Vagina (tissue), 2 donors: ENCODE data around the gene DRAM2. TPM values are rescaled to one million over a fixed set of nuclear protein-coding genes. Genes with fewer than 3 reads are reported as not detected.

Experiments used
- DNase-seq, 2 donors: peaks; one replicate each; pipeline ENCODE4 v3.0.0-alpha.2; 2017; ENCODE audit errors: extremely low spot score in 2 of 2
- H3K27ac ChIP-seq: fragments of 200-600 bp; sonication (generic); one replicate; pipeline ENCODE4 v1.5.1; 2019
- H3K27me3 ChIP-seq: fragments of 200-600 bp; sonication (generic); one replicate; pipeline ENCODE4 v1.5.1; 2019
- H3K36me3 ChIP-seq, 2 donors: fragments of 200-600 bp; sonication (generic); one replicate each; pipeline ENCODE4 v1.5.1; 2017 to 2019
- H3K4me1 ChIP-seq: fragments of 200-600 bp; sonication (generic); one replicate; pipeline ENCODE4 v1.5.1; 2019
- H3K4me3 ChIP-seq, 2 donors: fragments of 200-600 bp; sonication (generic); 1 replicate in 1 of 2; 2 replicates in 1 of 2; pipeline ENCODE4 v1.5.1; 2016 to 2019
- H3K9me3 ChIP-seq: fragments of 200-600 bp; sonication (generic); one replicate; pipeline ENCODE4 v1.5.1; 2019
- CTCF ChIP-seq, 3 experiments: fragments of 450-650 bp in 2 of 3; fragments of 200-600 bp in 1 of 3; sonication (generic) in 1 of 3; IDR thresholded peaks; one replicate each; pipeline ENCODE4 v1.5.1; 2017 to 2019; ENCODE audit warnings: antibody characterized with exemption in 3 of 3, mild to moderate bottlenecking in 2 of 3, moderate library complexity in 2 of 3
- POLR2A ChIP-seq, 2 donors: fragments of 450-650 bp; IDR thresholded peaks; one replicate each; pipeline ENCODE4 v1.6.1; 2017; ENCODE audit warnings: antibody characterized with exemption in 2 of 2, mild to moderate bottlenecking in 2 of 2, moderate library complexity in 2 of 2
- POLR2AphosphoS5 ChIP-seq, 2 donors: sonication (generic); formaldehyde crosslinking; IDR thresholded peaks; one replicate each; pipeline ENCODE4 v1.9.0; 2017; ENCODE audit warnings: antibody characterized with exemption in 2 of 2, mild to moderate bottlenecking in 2 of 2, low read depth in 1 of 2; ENCODE audit not compliant: insufficient read depth in 1 of 2
- intact Hi-C: fragments of 100-400 bp; cut with DNase I; formaldehyde crosslinking; loops from one replicate; pipeline ENCODE4 v1.15.1; 2023
- total RNA-seq: library from RNA; depleted of rRNA; stranded (reverse); fragments of >200 nt; gene quantifications from one replicate; pipeline ENCODE4 v1.2.3, GENCODE V29; 2016

The DRAM2 gene
- total RNA-seq, 1 donor from 2014 or later: 33.9 TPM

- Histone ChIP-seq H3K4me3 (no peak overlapping the region), H3K4me1 (peaks cover 9% of the 10 kb centered on the region), H3K36me3 (peaks cover 0 to 7% of the 10 kb centered on the region in 2 donors), H3K27ac (no peak overlapping the region), H3K9me3 (no peaks in the 10 kb centered on the region), H3K27me3 (no peaks in the 10 kb centered on the region)
- intact Hi-C loops: no loop called here
- TF ChIP-seq POLR2AphosphoS5 (IDR thresholded peaks at IDR 0.05; ENCODE audit: insufficient read depth in 1 of 2, low read depth in 1 of 2): no peak
- no peak for TF ChIP-seq CTCF (IDR thresholded peaks at IDR 0.05)
- no peak for TF ChIP-seq POLR2A (IDR thresholded peaks at IDR 0.05)
- DNase-seq: no peak
Observed at GRCh38 chr1:111179968-111180533, 40.2 kb upstream of the DRAM2 start.

- no peak overlapping the region for H3K4me3 ChIP-seq
- no peaks in the 10 kb centered on the region for H3K4me1 ChIP-seq
- H3K9me3 ChIP-seq: no peaks in the 10 kb centered on the region
- intact Hi-C loops: no loop called here
- H3K27me3 ChIP-seq: no peaks in the 10 kb centered on the region
- peaks cover 0 to 32% of the 10 kb centered on the region in 2 donors for H3K36me3 ChIP-seq
- H3K27ac ChIP-seq: no peak overlapping the region
- no peak for DNase-seq
- TF ChIP-seq POLR2AphosphoS5 (IDR thresholded peaks at IDR 0.05; ENCODE audit: insufficient read depth in 1 of 2, low read depth in 1 of 2) (no peak), POLR2A (IDR thresholded peaks at IDR 0.05) (no peak), CTCF (IDR thresholded peaks at IDR 0.05) (no peak)
Observed at GRCh38 chr1:111176678-111177077, 36.8 kb upstream of the DRAM2 start.

- no peak overlapping the region for H3K4me3 ChIP-seq
- no peak for DNase-seq
- H3K9me3 ChIP-seq: no peaks in the 10 kb centered on the region
- TF ChIP-seq POLR2A (IDR thresholded peaks at IDR 0.05): no peak
- TF ChIP-seq CTCF (IDR thresholded peaks at IDR 0.05): no peak
- no peak for TF ChIP-seq POLR2AphosphoS5 (IDR thresholded peaks at IDR 0.05; ENCODE audit: insufficient read depth in 1 of 2, low read depth in 1 of 2)
- H3K27ac ChIP-seq: no peak overlapping the region
- intact Hi-C loops: no loop called here
- no peaks in the 10 kb centered on the region for H3K4me1 ChIP-seq
- peaks cover 0 to 33% of the 10 kb centered on the region in 2 donors for H3K36me3 ChIP-seq
- H3K27me3 ChIP-seq: no peaks in the 10 kb centered on the region
Observed at GRCh38 chr1:111175349-111175748, 35.5 kb upstream of the DRAM2 start.

- Histone ChIP-seq H3K4me1 (no peaks in the 10 kb centered on the region), H3K36me3 (peaks cover 0 to 38% of the 10 kb centered on the region in 2 donors), H3K27me3 (no peaks in the 10 kb centered on the region), H3K4me3 (no peak overlapping the region), H3K9me3 (no peaks in the 10 kb centered on the region), H3K27ac (no peak overlapping the region)
- TF ChIP-seq CTCF (IDR thresholded peaks at IDR 0.05): no peak
- intact Hi-C loops: no loop called here
- DNase-seq: no peak
Observed at GRCh38 chr1:111174070-111174469, 34.2 kb upstream of the DRAM2 start.

GRCh38 chr1:111172463-111172862 is 32.6 kb upstream of the DRAM2 start:
- H3K36me3 ChIP-seq: peaks cover 0 to 50% of the 10 kb centered on the region in 2 donors
- no peak for DNase-seq
- H3K4me1 ChIP-seq: no peaks in the 10 kb centered on the region

More at GRCh38 chr1:111172463-111172862, 32.6 kb upstream of the DRAM2 start:
- intact Hi-C loops: no loop called here
- Histone ChIP-seq H3K9me3 (no peaks in the 10 kb centered on the region), H3K27me3 (no peaks in the 10 kb centered on the region), H3K27ac (no peak overlapping the region), H3K4me3 (no peak overlapping the region)
- no peak for TF ChIP-seq CTCF (IDR thresholded peaks at IDR 0.05)
- TF ChIP-seq POLR2AphosphoS5 (IDR thresholded peaks at IDR 0.05; ENCODE audit: insufficient read depth in 1 of 2, low read depth in 1 of 2): no peak
- no peak for TF ChIP-seq POLR2A (IDR thresholded peaks at IDR 0.05)
